Naive thymus-derived CD4-positive, alpha-beta T cell (primary cell): ENCODE results near the gene FHOD1. TPM values are rescaled to one million over a fixed set of nuclear protein-coding genes. Genes with fewer than 3 reads are reported as not detected.
A peak's percentile ranks its signal among the peaks of the same experiment; 100 is the strongest.

Experiments used
- ATAC-seq: fragments of 150-1000 bp; cut with Tn5 transposase; 2 replicates; pipeline ENCODE4 v1.10.0; 2021; ENCODE audit warnings: mild to moderate bottlenecking, moderate library complexity
- CTCF ChIA-PET: fragments of 350-600 bp; sonication (Branson Sonifier 250); formaldehyde crosslinking; loops from one replicate; lab custom pipeline; 2021; ENCODE audit warnings: antibody characterized with exemption; lab: Charles Lee
- POLR2A ChIA-PET: fragments of 350-600 bp; sonication (Branson Sonifier 250); formaldehyde crosslinking; loops from one replicate; lab custom pipeline; 2021; ENCODE audit warnings: antibody characterized with exemption, inconsistent platforms; lab: Charles Lee
- DNase-seq, 9 donors: peaks; one replicate each; pipeline versions ENCODE4 v3.0.0 to v3.0.0-alpha.2; 2020 to 2022; ENCODE audit warnings: mixed read lengths in 1 of 9
- H3K27ac ChIP-seq: one replicate; pipeline ENCODE4 v1.7.0; 2013; ENCODE audit warnings: mild to moderate bottlenecking, low read depth, low read length, moderate library complexity
- H3K27me3 ChIP-seq, 2 donors: one replicate each; pipeline ENCODE4 v1.7.0; 2013; ENCODE audit warnings: low read length in 2 of 2, mild to moderate bottlenecking in 2 of 2, moderate library complexity in 2 of 2; ENCODE audit not compliant: control insufficient read depth in 2 of 2, insufficient read depth in 2 of 2
- H3K36me3 ChIP-seq, 3 experiments: 1 replicate in 2 of 3; 2 replicates in 1 of 3; pipeline ENCODE4 v1.7.0; 2013; ENCODE audit warnings: low read length in 3 of 3, mild to moderate bottlenecking in 3 of 3, moderate library complexity in 1 of 3; ENCODE audit not compliant: insufficient read depth in 3 of 3, control insufficient read depth in 2 of 3
- H3K4me1 ChIP-seq, 2 donors: one replicate each; pipeline ENCODE4 v1.7.0; 2013; ENCODE audit warnings: low read length in 2 of 2, mild to moderate bottlenecking in 2 of 2, moderate library complexity in 1 of 2; ENCODE audit not compliant: control insufficient read depth in 2 of 2, insufficient read depth in 2 of 2
- H3K4me3 ChIP-seq: 2 replicates; pipeline ENCODE4 v1.7.0; 2013; ENCODE audit warnings: mild to moderate bottlenecking, low read length
- H3K9me3 ChIP-seq, 3 experiments: 1 replicate in 2 of 3; 2 replicates in 1 of 3; pipeline ENCODE4 v1.7.0; 2013; ENCODE audit warnings: low read length in 3 of 3; ENCODE audit not compliant: control insufficient read depth in 2 of 3
- H3K27ac Mint-ChIP-seq, 9 donors: one replicate each; pipeline ENCODE4 v1.8.0; 2020 to 2022; ENCODE audit warnings: mixed read lengths in 9 of 9, mild to moderate bottlenecking in 8 of 9, moderate library complexity in 5 of 9, inconsistent platforms in 2 of 9
- H3K27me3 Mint-ChIP-seq, 5 donors: one replicate each; pipeline ENCODE4 v1.8.0; 2021 to 2022; ENCODE audit warnings: mixed read lengths in 5 of 5, mild to moderate bottlenecking in 1 of 5
- H3K36me3 Mint-ChIP-seq, 5 donors: one replicate each; pipeline ENCODE4 v1.8.0; 2020 to 2022; ENCODE audit warnings: mixed read lengths in 5 of 5, mild to moderate bottlenecking in 3 of 5, inconsistent platforms in 1 of 5
- H3K4me1 Mint-ChIP-seq, 7 donors: one replicate each; pipeline ENCODE4 v1.8.0; 2020 to 2022; ENCODE audit warnings: mixed read lengths in 7 of 7, mild to moderate bottlenecking in 3 of 7, inconsistent platforms in 1 of 7
- H3K4me3 Mint-ChIP-seq, 10 donors: one replicate each; pipeline ENCODE4 v1.8.0; 2020 to 2022; ENCODE audit warnings: mild to moderate bottlenecking in 10 of 10, mixed read lengths in 10 of 10, moderate library complexity in 6 of 10, inconsistent platforms in 2 of 10
- H3K9me3 Mint-ChIP-seq, 11 donors: one replicate each; pipeline ENCODE4 v1.8.0; 2020 to 2022; ENCODE audit warnings: mixed read lengths in 11 of 11, mild to moderate bottlenecking in 4 of 11, inconsistent platforms in 1 of 11, moderate library complexity in 1 of 11
- intact Hi-C, 2 donors: fragments of 100-400 bp; cut with micrococcal nuclease; formaldehyde crosslinking; loops; one replicate each; pipeline ENCODE4 v1.15.1; 2023
- polyA plus RNA-seq, 2 donors: library from polyadenylated mRNA; unstranded; fragments of 300-500 nt; fragmentation: Illumina TruSeq; gene quantifications; one replicate each; pipeline ENCODE4 v1.2.3, GENCODE V29; 2021
- total RNA-seq, 6 experiments: library from RNA in 5 of 6; stranded (reverse) in 5 of 6; gene quantifications; 1 replicate in 5 of 6; 2 replicates in 1 of 6; pipeline ENCODE4 v1.2.3 and lab custom pipeline; 2021 to 2026

Gene FHOD1
- total and polyA plus RNA-seq, 7 experiments from 2014 or later = 3.6 to 81.7 (median 32.6) TPM

- CTCF ChIA-PET = interaction anchor here (0.6 kb wide), 2 partner anchors 56 to 636 kb away, joined by 3 read pairs; partner anchors contain the start of gene SLC9A5
- no peaks in the 10 kb centered on the region for H3K27me3 ChIP-seq
- DNase-seq = no peak
- peaks cover 7 to 42% (median 23%) of the 10 kb centered on the region in 3 experiments for H3K36me3 ChIP-seq
- Mint-ChIP-seq H3K27me3 (peaks cover 0 to 3% (median 0%) of the 10 kb centered on the region in 5 donors), H3K4me3 (peak overlapping the region; percentile 83 to 93 (median 92)), H3K9me3 (no peaks in the 10 kb centered on the region), H3K27ac (peak overlapping the region; percentile 41 to 93 (median 84)), H3K36me3 (peaks cover 5 to 24% (median 10%) of the 10 kb centered on the region in 5 donors), H3K4me1 (peaks cover 22 to 50% (median 46%) of the 10 kb centered on the region in 7 donors)
- POLR2A ChIA-PET = interaction anchor here (0.8 to 1.9 kb wide), 5 partner anchors 10 to 34 kb away, joined by 3 to 7 read pairs (median 5); partner anchors contain the start of genes FBXL8, MATCAP1, TMEM208 and TRADD
- H3K4me1 ChIP-seq = peaks cover 22 to 26% of the 10 kb centered on the region in 2 donors
- intact Hi-C loops = loop anchor here (1.0 to 2.0 kb wide), 6 partner anchors 10 to 288 kb away; partner anchors contain the start of genes TMEM208 (in 2 of the 2), ATP6V0D1 (in 1 of the 2), FHOD1 (in 1 of the 2) and MATCAP1 (in 1 of the 2)
- peak overlapping the region; percentile 72 for H3K4me3 ChIP-seq
- no peaks in the 10 kb centered on the region for H3K9me3 ChIP-seq
- peak overlapping the region; percentile 94 for H3K27ac ChIP-seq
- ATAC-seq = no peak
These were observed 54.4 kb downstream of the FHOD1 start for GRCh38 chr16:67192781-67193361.

GRCh38 chr16:67191995-67192681 lies 55.1 kb downstream of the FHOD1 start, which contains the start of gene E2F4:
E2F4 (plus strand) TSS chr16:67192155; CDS start chr16:67192228, 73 bp downstream.
- Mint-ChIP-seq H3K27ac (peak within 1 kb of the TSS; percentile 53 to 95 (median 91)), H3K4me3 (peak within 1 kb of the TSS; percentile 83 to 93 (median 92)), H3K4me1 (peaks cover 22 to 50% (median 46%) of the 10 kb centered on the region in 7 donors), H3K9me3 (no peaks in the 10 kb centered on the region), H3K27me3 (peaks cover 0 to 3% (median 0%) of the 10 kb centered on the region in 5 donors), H3K36me3 (peaks cover 5 to 24% (median 10%) of the 10 kb centered on the region in 5 donors)
- H3K9me3 ChIP-seq = no peaks in the 10 kb centered on the region
- H3K4me3 ChIP-seq = peak within 1 kb of the TSS; percentile 72
- ChIA-PET CTCF (interaction anchor here (0.6 kb wide), 1 partner anchor 57 kb away, joined by 3 read pairs; the partner anchor contains the start of gene SLC9A5), POLR2A (interaction anchor here (1.1 to 1.9 kb wide), 4 partner anchors 9 to 35 kb away, joined by 4 to 7 read pairs (median 6); partner anchors contain the start of genes FBXL8, MATCAP1, TMEM208 and TRADD)
- peaks cover 7 to 35% (median 17%) of the 10 kb centered on the region in 3 experiments for H3K36me3 ChIP-seq
- peak within 1 kb of the TSS; percentile 94 for H3K27ac ChIP-seq
- DNase-seq = peak; percentile 72 to 88 (median 80)
- H3K27me3 ChIP-seq = no peaks in the 10 kb centered on the region
- peak; percentile 97 for ATAC-seq
- peaks cover 22 to 26% of the 10 kb centered on the region in 2 donors for H3K4me1 ChIP-seq
- intact Hi-C loops = loop anchor here (1.0 to 2.0 kb wide), 6 partner anchors 9 to 289 kb away; partner anchors contain the start of genes TMEM208 (in 2 of the 2), ATP6V0D1 (in 1 of the 2), FHOD1 (in 1 of the 2) and MATCAP1 (in 1 of the 2)

GRCh38 chr16:67191411-67191994 lies 55.8 kb downstream of the FHOD1 start:
- Mint-ChIP-seq H3K4me3 (peak overlapping the region; percentile 83 to 93 (median 92)), H3K27me3 (peaks cover 0 to 5% (median 0%) of the 10 kb centered on the region in 5 donors), H3K4me1 (peaks cover 16 to 46% (median 40%) of the 10 kb centered on the region in 7 donors), H3K9me3 (no peaks in the 10 kb centered on the region), H3K36me3 (peaks cover 5 to 18% (median 6%) of the 10 kb centered on the region in 5 donors), H3K27ac (peak overlapping the region; percentile 53 to 95 (median 91))
- H3K36me3 ChIP-seq = peaks cover 7 to 28% (median 11%) of the 10 kb centered on the region in 3 experiments
- no peaks in the 10 kb centered on the region for H3K9me3 ChIP-seq
- ChIA-PET POLR2A (interaction anchor here (1.1 to 1.9 kb wide), 3 partner anchors 8 to 35 kb away, joined by 5 to 7 read pairs (median 6); partner anchors contain the start of genes FBXL8, MATCAP1, TMEM208 and TRADD), CTCF (no interaction called here)
- peak overlapping the region; percentile 72 for H3K4me3 ChIP-seq
- peak overlapping the region; percentile 94 for H3K27ac ChIP-seq
- intact Hi-C loops = no loop called here
- no peak for ATAC-seq
- H3K27me3 ChIP-seq = no peaks in the 10 kb centered on the region
- H3K4me1 ChIP-seq = peaks cover 22 to 26% of the 10 kb centered on the region in 2 donors
- DNase-seq = no peak

- H3K4me3 ChIP-seq = no peak overlapping the region
- H3K9me3 Mint-ChIP-seq = no peaks in the 10 kb centered on the region
- DNase-seq = no peak
- H3K36me3 Mint-ChIP-seq = peaks cover 0 to 12% (median 0%) of the 10 kb centered on the region in 5 donors
- peaks cover 8 to 40% (median 34%) of the 10 kb centered on the region in 7 donors for H3K4me1 Mint-ChIP-seq
- H3K27ac ChIP-seq = no peak overlapping the region
- POLR2A ChIA-PET = interaction anchor here (0.5 kb wide), 1 partner anchor 165 kb away, joined by 3 read pairs; no protein-coding TSS in a partner anchor
- peaks cover 0 to 8% (median 0%) of the 10 kb centered on the region in 5 donors for H3K27me3 Mint-ChIP-seq
- no peaks in the 10 kb centered on the region for H3K9me3 ChIP-seq
- ATAC-seq = no peak
- CTCF ChIA-PET = interaction anchor here (1.2 to 1.7 kb wide), 2 partner anchors 36 to 54 kb away, joined by 4 read pairs; no protein-coding TSS in a partner anchor
- H3K27me3 ChIP-seq = no peaks in the 10 kb centered on the region
- H3K36me3 ChIP-seq = peaks cover 7 to 21% (median 10%) of the 10 kb centered on the region in 3 experiments
- peak overlapping the region in 2 of 9 donors; percentile 53 to 93 for H3K27ac Mint-ChIP-seq
- H3K4me1 ChIP-seq = peaks cover 24 to 27% of the 10 kb centered on the region in 2 donors
- intact Hi-C loops = no loop called here
- peak overlapping the region in 8 of 10 donors; percentile 20 to 92 (median 89) for H3K4me3 Mint-ChIP-seq
These were observed 56.6 kb downstream of the FHOD1 start for GRCh38 chr16:67190448-67191399.

GRCh38 chr16:67190041-67190440 lies 57.2 kb downstream of the FHOD1 start, which contains the start of gene EXOC3L1:
EXOC3L1 (minus strand) TSS chr16:67190136; CDS start chr16:67189676, 460 bp downstream.
- H3K27me3 ChIP-seq = no peaks in the 10 kb centered on the region
- peaks cover 7 to 14% (median 10%) of the 10 kb centered on the region in 3 experiments for H3K36me3 ChIP-seq
- H3K4me3 ChIP-seq = no peak within 1 kb of the TSS
- Mint-ChIP-seq H3K27me3 (peaks cover 0 to 15% (median 0%) of the 10 kb centered on the region in 5 donors), H3K36me3 (peaks cover 0 to 10% (median 0%) of the 10 kb centered on the region in 5 donors), H3K4me3 (peak within 1 kb of the TSS in 4 of 10 donors; percentile 23 to 92 (median 42)), H3K9me3 (no peaks in the 10 kb centered on the region), H3K27ac (no peak within 1 kb of the TSS), H3K4me1 (peaks cover 13 to 44% (median 37%) of the 10 kb centered on the region in 7 donors)
- no peak for ATAC-seq
- DNase-seq = no peak
- H3K27ac ChIP-seq = no peak within 1 kb of the TSS
- CTCF ChIA-PET = interaction anchor here (1.2 to 1.7 kb wide), 2 partner anchors 35 to 54 kb away, joined by 4 read pairs; no protein-coding TSS in a partner anchor
- POLR2A ChIA-PET = no interaction called here
- H3K9me3 ChIP-seq = no peaks in the 10 kb centered on the region
- intact Hi-C loops = no loop called here
- H3K4me1 ChIP-seq = peaks cover 31 to 34% of the 10 kb centered on the region in 2 donors
